Vagina (tissue), 2 donors: ENCODE data around the gene CDH13.

Source experiments
- CTCF ChIP-seq, 3 experiments: fragments of 450-650 bp in 2 of 3; fragments of 200-600 bp in 1 of 3; sonication (generic) in 1 of 3; IDR thresholded peaks; one replicate each; pipeline ENCODE4 v1.5.1; 2017 to 2019; ENCODE audit warnings: antibody characterized with exemption in 3 of 3, mild to moderate bottlenecking in 2 of 3, moderate library complexity in 2 of 3
- POLR2A ChIP-seq, 2 donors: fragments of 450-650 bp; IDR thresholded peaks; one replicate each; pipeline ENCODE4 v1.6.1; 2017; ENCODE audit warnings: antibody characterized with exemption in 2 of 2, mild to moderate bottlenecking in 2 of 2, moderate library complexity in 2 of 2
- POLR2AphosphoS5 ChIP-seq, 2 donors: sonication (generic); formaldehyde crosslinking; IDR thresholded peaks; one replicate each; pipeline ENCODE4 v1.9.0; 2017; ENCODE audit warnings: antibody characterized with exemption in 2 of 2, mild to moderate bottlenecking in 2 of 2, low read depth in 1 of 2; ENCODE audit not compliant: insufficient read depth in 1 of 2

- TF ChIP-seq CTCF (IDR thresholded peaks at IDR 0.05) (no peak), POLR2A (IDR thresholded peaks at IDR 0.05) (no peak), POLR2AphosphoS5 (IDR thresholded peaks at IDR 0.05; ENCODE audit: insufficient read depth in 1 of 2, low read depth in 1 of 2) (no peak)
Observed at GRCh38 chr16:83809092-83809491, 1182.3 kb downstream of the CDH13 start.
